Neuronal stem cell (in vitro differentiated cells): ENCODE measurements around the gene SCN5A.

Experiments
- DNase-seq: peaks from one replicate; pipeline ENCODE4 v3.0.0-alpha.2; 2013; ENCODE audit warnings: low spot score
- H2AFZ ChIP-seq: one replicate; pipeline ENCODE4 v1.6.1; 2013; ENCODE audit warnings: mild to moderate bottlenecking, low read length, inconsistent platforms
- H2AK5ac ChIP-seq: 2 replicates; pipeline ENCODE4 v1.6.1; 2013; ENCODE audit warnings: low read depth, mild to moderate bottlenecking, inconsistent platforms, low read length, moderate library complexity, mixed read lengths
- H2BK120ac ChIP-seq: 2 replicates; pipeline ENCODE4 v1.6.1; 2013; ENCODE audit warnings: low read depth, mild to moderate bottlenecking, inconsistent platforms, low read length, moderate library complexity, mixed read lengths
- H2BK12ac ChIP-seq: one replicate; pipeline ENCODE4 v1.6.1; 2013; ENCODE audit warnings: low read length, inconsistent platforms
- H2BK15ac ChIP-seq: 2 replicates; pipeline ENCODE4 v1.6.1; 2013; ENCODE audit warnings: mild to moderate bottlenecking, low read length, inconsistent platforms, mixed read lengths
- H2BK5ac ChIP-seq: one replicate; pipeline ENCODE4 v1.6.1; 2013; ENCODE audit warnings: inconsistent platforms, mild to moderate bottlenecking, low read length, moderate library complexity
- H3K14ac ChIP-seq: one replicate; pipeline ENCODE4 v1.6.1; 2013; ENCODE audit warnings: low read length, inconsistent platforms
- H3K18ac ChIP-seq: 2 replicates; pipeline ENCODE4 v1.6.1; 2013; ENCODE audit warnings: low read length, inconsistent platforms
- H3K23ac ChIP-seq: 2 replicates; pipeline ENCODE4 v1.6.1; 2013; ENCODE audit warnings: low read depth, mild to moderate bottlenecking, mixed read lengths, low read length, inconsistent platforms; ENCODE audit not compliant: poor library complexity
- H3K27ac ChIP-seq: replicated peaks from 3 replicates; pipeline ENCODE4 v1.5.1; 2013; ENCODE audit warnings: low read length, inconsistent platforms
- H3K27me3 ChIP-seq, 3 experiments: 2 replicates each; pipeline ENCODE4 v1.6.1; 2013; ENCODE audit warnings: low read length in 3 of 3, mild to moderate bottlenecking in 2 of 3, inconsistent platforms in 1 of 3, low read depth in 1 of 3, mixed read lengths in 1 of 3, moderate library complexity in 1 of 3; ENCODE audit not compliant: control insufficient read depth in 3 of 3, insufficient read depth in 3 of 3
- H3K36me3 ChIP-seq, 2 donors: replicated peaks in 1 of 2; 2 replicates each; pipeline ENCODE4 v1.6.1; 2013; ENCODE audit warnings: low read length in 2 of 2; ENCODE audit not compliant: control insufficient read depth in 2 of 2, insufficient read depth in 2 of 2
- H3K4ac ChIP-seq: 2 replicates; pipeline ENCODE4 v1.6.1; 2013; ENCODE audit warnings: inconsistent platforms, mild to moderate bottlenecking, low read length, moderate library complexity
- H3K4me1 ChIP-seq, 2 donors: 1 replicate in 1 of 2; 2 replicates in 1 of 2; pipeline ENCODE4 v1.6.1; 2013; ENCODE audit warnings: low read length in 2 of 2, low read depth in 1 of 2; ENCODE audit not compliant: control insufficient read depth in 2 of 2, insufficient read depth in 1 of 2
- H3K4me2 ChIP-seq: one replicate; pipeline ENCODE4 v1.6.1; 2013; ENCODE audit warnings: mild to moderate bottlenecking, low read length, inconsistent platforms; ENCODE audit not compliant: insufficient read depth, poor library complexity, severe bottlenecking
- H3K4me3 ChIP-seq, 2 donors: 2 replicates each; pipeline ENCODE4 v1.5.1; 2013; ENCODE audit warnings: low read length in 2 of 2, mild to moderate bottlenecking in 2 of 2, inconsistent platforms in 1 of 2, moderate library complexity in 1 of 2
- H3K79me1 ChIP-seq: one replicate; pipeline ENCODE4 v1.6.1; 2013; ENCODE audit warnings: low read depth, mild to moderate bottlenecking, inconsistent platforms, low read length, moderate library complexity
- H3K9ac ChIP-seq: one replicate; pipeline ENCODE4 v1.6.1; 2013; ENCODE audit warnings: mild to moderate bottlenecking, low read depth, low read length, inconsistent platforms; ENCODE audit not compliant: poor library complexity
- H3K9me3 ChIP-seq, 2 donors: replicated peaks in 1 of 2; 2 replicates each; pipeline versions ENCODE3 to v1.6.1; 2013; ENCODE audit warnings: low read length in 2 of 2, mild to moderate bottlenecking in 2 of 2, inconsistent platforms in 1 of 2, low read depth in 1 of 2, mixed read lengths in 1 of 2, moderate library complexity in 1 of 2; ENCODE audit not compliant: control insufficient read depth in 2 of 2, insufficient read depth in 1 of 2
- H4K8ac ChIP-seq: one replicate; pipeline ENCODE4 v1.6.1; 2013; ENCODE audit warnings: low read depth, mild to moderate bottlenecking, inconsistent platforms, low read length, moderate library complexity
- H4K91ac ChIP-seq: one replicate; pipeline ENCODE4 v1.6.1; 2013; ENCODE audit warnings: low read length, low read depth, mild to moderate bottlenecking, inconsistent platforms; ENCODE audit not compliant: poor library complexity
- WGBS, 2 donors: extraction: QIAGEN DNeasy Blood & Tissue Kit; methylation state at CpG; one replicate each; pipeline ENCODE4 v1.1.7; 2013; ENCODE audit warnings: missing lambda C conversion rate in 2 of 2, mixed read lengths in 1 of 2; ENCODE audit not compliant: insufficient read length in 2 of 2, insufficient replicate concordance in 1 of 2; ENCODE audit errors: extremely low coverage in 2 of 2; 5-methylcytosine and 5-hydroxymethylcytosine counted together

SCN5A gene

GRCh38 chr3:38538773-38539353 lies 110.6 kb downstream of the SCN5A start:
- no peak overlapping the region for H2BK12ac ChIP-seq
- peaks cover 2% of the 10 kb centered on the region in 2 donors for H3K4me1 ChIP-seq
- H2BK15ac ChIP-seq = no peak overlapping the region
- H2AK5ac ChIP-seq = peak overlapping the region; percentile 7
- no peak for DNase-seq
- H4K8ac ChIP-seq = no peak overlapping the region
- H3K4me3 ChIP-seq = no peak overlapping the region
- no peak overlapping the region for H3K4ac ChIP-seq
- H2BK5ac ChIP-seq = no peak overlapping the region
- peak overlapping the region; percentile 62 for H3K18ac ChIP-seq
- H4K91ac ChIP-seq = no peak overlapping the region
- peaks cover 4 to 10% of the 10 kb centered on the region in 2 donors for H3K9me3 ChIP-seq
- no peak overlapping the region for H3K23ac ChIP-seq
- no peaks in the 10 kb centered on the region for H3K79me1 ChIP-seq
- no peaks in the 10 kb centered on the region for H3K27me3 ChIP-seq
- H3K4me2 ChIP-seq = peak overlapping the region; percentile 15
- WGBS, 2 donors = no CpG with 5 or more reads among the region's 8 CpGs
- no peak overlapping the region for H2AFZ ChIP-seq
- H3K36me3 ChIP-seq = peaks cover 2 to 4% of the 10 kb centered on the region in 2 donors
- no peak overlapping the region for H3K27ac ChIP-seq
- H3K14ac ChIP-seq = peak overlapping the region; percentile 77
- H3K9ac ChIP-seq = peak overlapping the region; percentile 37
- H2BK120ac ChIP-seq = peak overlapping the region; percentile 52

- no peak overlapping the region for H3K14ac ChIP-seq
- H3K36me3 ChIP-seq = peaks cover 2 to 4% of the 10 kb centered on the region in 2 donors
- H3K4ac ChIP-seq = no peak overlapping the region
- no peak overlapping the region for H2BK5ac ChIP-seq
- H3K4me1 ChIP-seq = peaks cover 2 to 4% of the 10 kb centered on the region in 2 donors
- no peaks in the 10 kb centered on the region for H3K79me1 ChIP-seq
- no peak overlapping the region for H3K18ac ChIP-seq
- DNase-seq = no peak
- peaks cover 4 to 10% of the 10 kb centered on the region in 2 donors for H3K9me3 ChIP-seq
- H3K27ac ChIP-seq = no peak overlapping the region
- no peak overlapping the region for H2AK5ac ChIP-seq
- no peak overlapping the region for H3K4me3 ChIP-seq
- no CpG with 5 or more reads among the region's 3 CpGs for WGBS, 2 donors
- H2BK12ac ChIP-seq = no peak overlapping the region
- no peak overlapping the region for H2BK15ac ChIP-seq
- no peak overlapping the region for H4K8ac ChIP-seq
- no peaks in the 10 kb centered on the region for H3K27me3 ChIP-seq
- H3K9ac ChIP-seq = no peak overlapping the region
- H3K4me2 ChIP-seq = no peak overlapping the region
- H3K23ac ChIP-seq = no peak overlapping the region
- H2AFZ ChIP-seq = no peak overlapping the region
- no peak overlapping the region for H4K91ac ChIP-seq
- H2BK120ac ChIP-seq = no peak overlapping the region
Observed at GRCh38 chr3:38536671-38537070, 112.8 kb downstream of the SCN5A start.

GRCh38 chr3:38534604-38535003 lies 114.9 kb downstream of the SCN5A start:
- H2AFZ ChIP-seq = no peak overlapping the region
- no peaks in the 10 kb centered on the region for H3K79me1 ChIP-seq
- no peak overlapping the region for H3K23ac ChIP-seq
- H2BK120ac ChIP-seq = no peak overlapping the region
- no peak overlapping the region for H2BK15ac ChIP-seq
- no peak overlapping the region for H3K14ac ChIP-seq
- H3K27me3 ChIP-seq = no peaks in the 10 kb centered on the region
- no peak overlapping the region for H2AK5ac ChIP-seq
- peaks cover 4 to 10% of the 10 kb centered on the region in 2 donors for H3K9me3 ChIP-seq
- no peak overlapping the region for H2BK5ac ChIP-seq
- H3K18ac ChIP-seq = no peak overlapping the region
- no peak overlapping the region for H3K4me3 ChIP-seq
- no peak overlapping the region for H3K4me2 ChIP-seq
- no peak overlapping the region for H2BK12ac ChIP-seq
- no peak overlapping the region for H4K8ac ChIP-seq
- no peak overlapping the region for H3K4ac ChIP-seq
- H3K4me1 ChIP-seq = peaks cover 2 to 4% of the 10 kb centered on the region in 2 donors
- no peak for DNase-seq
- peaks cover 2 to 16% of the 10 kb centered on the region in 2 donors for H3K36me3 ChIP-seq
- no peak overlapping the region for H3K27ac ChIP-seq
- no peak overlapping the region for H3K9ac ChIP-seq
- no peak overlapping the region for H4K91ac ChIP-seq
- WGBS, 2 donors = no CpG with 5 or more reads among the region's 7 CpGs

- Histone ChIP-seq H4K8ac (no peak overlapping the region), H2BK15ac (no peak overlapping the region), H3K23ac (no peak overlapping the region), H3K4me1 (peaks cover 2 to 4% of the 10 kb centered on the region in 2 donors), H3K36me3 (peaks cover 2 to 17% of the 10 kb centered on the region in 2 donors), H3K9me3 (peaks cover 4 to 10% of the 10 kb centered on the region in 2 donors), H2AFZ (no peak overlapping the region), H2AK5ac (no peak overlapping the region), H3K27me3 (no peaks in the 10 kb centered on the region), H3K4ac (no peak overlapping the region), H3K27ac (no peak overlapping the region), H3K9ac (no peak overlapping the region), H3K14ac (no peak overlapping the region), H3K4me2 (no peak overlapping the region), H2BK120ac (no peak overlapping the region), H2BK5ac (no peak overlapping the region), H2BK12ac (no peak overlapping the region), H3K18ac (no peak overlapping the region), H4K91ac (no peak overlapping the region), H3K79me1 (no peaks in the 10 kb centered on the region), H3K4me3 (no peak overlapping the region)
- no CpG with 5 or more reads among the region's 2 CpGs for WGBS, 2 donors
- no peak for DNase-seq
Observed at GRCh38 chr3:38534180-38534579, 115.3 kb downstream of the SCN5A start.
